Common myeloid progenitor, CD34-positive (primary cell): ENCODE results near the gene PHF12.
"Not testable (repeated sequence)": the region's sequence is repeated elsewhere in the genome, so short reads cannot be mapped to it uniquely, and the experiment has no call there.

Source experiments
- CTCF ChIA-PET: fragments of 350-600 bp; sonication (Branson Sonifier 250); formaldehyde crosslinking; loops from one replicate; lab custom pipeline; 2021; ENCODE audit warnings: antibody characterized with exemption; lab: Charles Lee
- POLR2A ChIA-PET: fragments of 350-600 bp; sonication (Branson Sonifier 250); formaldehyde crosslinking; loops from one replicate; lab custom pipeline; 2021; ENCODE audit warnings: antibody characterized with exemption; lab: Charles Lee
- DNase-seq, 3 donors: peaks; one replicate each; pipeline versions ENCODE4 v3.0.0 to v3.0.0-alpha.2; 2013
- H3K27ac ChIP-seq, 2 experiments: 1 replicate in 1 of 2; 2 replicates in 1 of 2; pipeline ENCODE4 v1.7.0; 2013; ENCODE audit warnings: inconsistent platforms in 2 of 2, low read length in 2 of 2, mild to moderate bottlenecking in 2 of 2, low read depth in 1 of 2, moderate library complexity in 1 of 2; ENCODE audit not compliant: severe bottlenecking in 2 of 2, insufficient read depth in 1 of 2, poor library complexity in 1 of 2
- H3K27me3 ChIP-seq, 5 experiments: replicated peaks in 2 of 5; 1 replicate in 3 of 5; 2 replicates in 2 of 5; pipeline versions ENCODE4 v1.6.1 to v1.7.0; 2013; ENCODE audit warnings: low read length in 4 of 5, mild to moderate bottlenecking in 2 of 5, moderate library complexity in 2 of 5, inconsistent platforms in 1 of 5; ENCODE audit not compliant: insufficient read depth in 5 of 5, control insufficient read depth in 4 of 5
- H3K36me3 ChIP-seq, 4 experiments: 1 replicate in 2 of 4; 2 replicates in 2 of 4; pipeline versions ENCODE4 v1.6.1 to v1.7.0; 2013; ENCODE audit warnings: low read length in 3 of 4, control low read depth in 1 of 4, mild to moderate bottlenecking in 1 of 4; ENCODE audit not compliant: control insufficient read depth in 4 of 4, insufficient read depth in 4 of 4
- H3K4me1 ChIP-seq, 4 experiments: 1 replicate in 3 of 4; 2 replicates in 1 of 4; pipeline versions ENCODE4 v1.6.1 to v1.7.1; 2013; ENCODE audit warnings: low read length in 3 of 4, mild to moderate bottlenecking in 3 of 4, control low read depth in 1 of 4, inconsistent platforms in 1 of 4, moderate library complexity in 1 of 4; ENCODE audit not compliant: control insufficient read depth in 4 of 4, insufficient read depth in 4 of 4; ENCODE audit errors: control extremely low read depth in 1 of 4
- H3K4me3 ChIP-seq, 7 experiments: 1 replicate in 4 of 7; 2 replicates in 3 of 7; pipeline versions ENCODE4 v1.5.1 to v1.7.0; 2013; ENCODE audit warnings: mild to moderate bottlenecking in 7 of 7, low read length in 6 of 7, moderate library complexity in 6 of 7, inconsistent platforms in 2 of 7, low read depth in 2 of 7, control low read depth in 1 of 7; ENCODE audit not compliant: insufficient read depth in 4 of 7, control insufficient read depth in 1 of 7; ENCODE audit errors: extremely low read depth in 1 of 7
- H3K9me3 ChIP-seq, 5 experiments: 1 replicate in 4 of 5; 2 replicates in 1 of 5; pipeline versions ENCODE4 v1.6.1 to v1.7.1; 2013; ENCODE audit warnings: low read length in 4 of 5, mild to moderate bottlenecking in 2 of 5, inconsistent platforms in 1 of 5, low read depth in 1 of 5, moderate library complexity in 1 of 5; ENCODE audit not compliant: control insufficient read depth in 4 of 5, insufficient read depth in 2 of 5; ENCODE audit errors: control extremely low read depth in 1 of 5
- WGBS: methylation state at CpG from one replicate; pipeline ENCODE4 v1.1.5; 2013; ENCODE audit not compliant: insufficient coverage; 5-methylcytosine and 5-hydroxymethylcytosine counted together

Gene PHF12

DNA sequence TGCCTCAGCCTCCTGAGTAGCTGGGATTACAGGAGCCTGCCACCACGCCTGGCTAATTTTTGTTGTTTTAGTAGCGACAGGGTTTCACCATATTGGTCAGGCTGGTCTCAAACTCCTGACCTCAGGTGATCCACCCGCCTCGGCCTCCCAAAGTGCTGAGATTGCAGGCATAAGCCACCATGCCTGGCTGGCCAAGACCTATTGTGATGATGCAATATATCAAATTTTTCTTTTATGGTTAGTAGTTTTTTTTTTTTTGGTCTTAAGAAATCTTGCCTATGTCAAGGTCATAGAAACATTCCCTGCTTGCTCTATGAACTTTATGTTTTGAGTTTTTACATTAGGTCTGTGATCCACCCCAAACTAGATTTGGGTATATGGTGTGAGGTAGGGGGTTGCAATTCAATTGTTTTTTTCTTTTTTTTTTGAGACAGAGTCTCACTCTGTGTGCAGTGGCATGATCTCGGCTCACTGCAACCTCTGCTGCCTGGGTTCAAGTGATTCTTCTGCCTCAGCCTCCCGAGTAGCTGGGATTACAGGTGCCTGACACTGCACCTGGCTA is 74.1 kb downstream of the PHF12 start:
- H3K27ac ChIP-seq, H3K27me3 ChIP-seq, H3K4me1 ChIP-seq, H3K9me3 ChIP-seq, DNase-seq, H3K4me3 ChIP-seq: not testable (repeated sequence)
- 100% methylated on average over 4 of the region's 6 CpGs for WGBS
- peaks cover 11 to 41% (median 34%) of the 10 kb centered on the region in 4 experiments for H3K36me3 ChIP-seq
- ChIA-PET POLR2A (interaction anchor here (0.6 kb wide), 1 partner anchor 174 kb away, joined by 4 read pairs; no protein-coding TSS in a partner anchor), CTCF (interaction anchor here (0.6 to 2.7 kb wide), 3 partner anchors 29 to 203 kb away, joined by 3 to 10 read pairs (median 4); no protein-coding TSS in a partner anchor)

- ChIA-PET CTCF (no interaction called here), POLR2A (no interaction called here)
- WGBS, result no CpG with 5 or more reads among the region's 1 CpG
- Histone ChIP-seq H3K9me3 (no peaks in the 10 kb centered on the region), H3K4me1 (peaks cover 1 to 6% (median 4%) of the 10 kb centered on the region in 4 experiments), H3K36me3 (peaks cover 6 to 29% (median 22%) of the 10 kb centered on the region in 4 experiments), H3K27me3 (no peaks in the 10 kb centered on the region), H3K4me3 (no peak overlapping the region), H3K27ac (no peak overlapping the region)
- DNase-seq, result no peak
These were observed 75.3 kb downstream of the PHF12 start for GRCh38 chr17:28875848-28876550.

DNA sequence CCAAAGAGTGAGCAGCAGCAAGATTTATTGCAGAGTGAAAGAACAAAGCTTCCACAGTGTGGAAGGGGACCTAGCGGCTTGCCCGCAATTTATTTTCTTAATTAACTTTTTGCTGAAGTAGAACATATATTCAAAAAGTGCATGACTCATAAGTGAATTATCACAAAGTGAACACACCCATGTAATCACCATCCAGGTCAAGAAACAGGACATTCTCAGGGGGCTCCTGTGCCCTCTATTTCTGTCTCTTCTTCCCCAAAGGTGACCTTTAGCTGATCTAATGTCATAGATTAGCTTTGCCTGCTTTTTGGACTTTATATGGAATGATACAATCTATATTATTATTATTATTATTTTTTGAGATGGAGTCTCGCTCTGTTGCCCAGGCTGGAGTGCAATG is 76.6 kb downstream of the PHF12 start:
- no peaks in the 10 kb centered on the region for H3K9me3 ChIP-seq
- no peak for DNase-seq
- no peak overlapping the region for H3K4me3 ChIP-seq
- no peaks in the 10 kb centered on the region for H3K27me3 ChIP-seq
- H3K36me3 ChIP-seq, result peaks cover 0 to 16% (median 12%) of the 10 kb centered on the region in 4 experiments
- peaks cover 2 to 8% (median 6%) of the 10 kb centered on the region in 4 experiments for H3K4me1 ChIP-seq
- POLR2A ChIA-PET, result no interaction called here
- CTCF ChIA-PET, result interaction anchor here (1.3 to 1.7 kb wide), 3 partner anchors 8 to 111 kb away, joined by 4 to 5 read pairs (median 4); no protein-coding TSS in a partner anchor
- no peak overlapping the region for H3K27ac ChIP-seq
- no CpG with 5 or more reads among the region's 3 CpGs for WGBS

DNA sequence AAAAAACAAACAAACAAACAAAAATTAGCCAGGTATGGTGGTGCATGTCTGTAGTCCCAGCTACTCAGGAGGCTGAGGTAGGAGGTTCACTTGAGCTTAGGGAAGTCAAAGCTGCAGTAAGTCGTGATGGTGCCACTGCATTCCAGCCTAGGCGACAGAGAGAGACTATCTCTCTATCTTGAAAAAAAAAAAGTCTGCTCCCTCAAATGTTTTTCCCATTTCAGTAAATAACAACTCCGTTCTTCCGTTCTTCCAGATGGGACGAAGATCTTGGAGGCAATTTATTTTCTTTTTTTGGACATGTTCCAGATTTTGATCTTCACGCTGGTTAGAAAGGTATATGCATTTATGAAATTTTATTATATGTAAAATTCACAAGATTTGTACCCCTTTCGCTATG is 77.5 kb downstream of the PHF12 start:
- peaks cover 2 to 8% (median 6%) of the 10 kb centered on the region in 4 experiments for H3K4me1 ChIP-seq
- POLR2A ChIA-PET, result no interaction called here
- DNase-seq, result no peak
- CTCF ChIA-PET, result interaction anchor here (1.3 to 1.7 kb wide), 3 partner anchors 9 to 110 kb away, joined by 4 to 5 read pairs (median 4); no protein-coding TSS in a partner anchor
- H3K27me3 ChIP-seq, result no peaks in the 10 kb centered on the region
- no peak overlapping the region for H3K4me3 ChIP-seq
- H3K36me3 ChIP-seq, result peaks cover 0 to 7% (median 3%) of the 10 kb centered on the region in 4 experiments
- 100% methylated on average over 2 of the region's 7 CpGs for WGBS
- no peak overlapping the region for H3K27ac ChIP-seq
- H3K9me3 ChIP-seq, result no peaks in the 10 kb centered on the region

- Histone ChIP-seq H3K9me3 (no peaks in the 10 kb centered on the region), H3K27me3 (no peaks in the 10 kb centered on the region), H3K4me3 (peak overlapping the region in 1 of 7 experiments; percentile 4), H3K36me3 (no peaks in the 10 kb centered on the region), H3K27ac (peak overlapping the region in 1 of 2 experiments; percentile 53), H3K4me1 (peaks cover 2 to 10% (median 7%) of the 10 kb centered on the region in 4 experiments)
- DNase-seq, result peak in 2 of 3 donors; percentile 35 to 39
- 51% methylated on average over 6 of the region's 6 CpGs for WGBS
- CTCF ChIA-PET, result interaction anchor here (1.0 to 2.6 kb wide), 13 partner anchors 8 to 110 kb away, joined by 3 to 12 read pairs (median 4); partner anchors contain the start of gene FLOT2
- POLR2A ChIA-PET, result interaction anchor here (0.7 kb wide), 1 partner anchor 68 kb away, joined by 5 read pairs; no protein-coding TSS in a partner anchor
These were observed 80.2 kb downstream of the PHF12 start for GRCh38 chr17:28871056-28871579.

GRCh38 chr17:28867276-28867675 is 84.0 kb downstream of the PHF12 start:
- ChIA-PET POLR2A (interaction anchor here (0.6 kb wide), 1 partner anchor 138 kb away, joined by 3 read pairs; no protein-coding TSS in a partner anchor), CTCF (interaction anchor here (1.0 to 1.3 kb wide), 2 partner anchors 12 to 25 kb away, joined by 3 to 5 read pairs; partner anchors contain the start of gene FAM222B)
- WGBS, result 90% methylated on average over 2 of the region's 7 CpGs
- Histone ChIP-seq H3K27me3 (no peaks in the 10 kb centered on the region), H3K36me3 (peaks cover 0 to 3% (median 0%) of the 10 kb centered on the region in 4 experiments), H3K9me3 (no peaks in the 10 kb centered on the region), H3K4me1 (peaks cover 4 to 21% (median 15%) of the 10 kb centered on the region in 4 experiments), H3K27ac (no peak overlapping the region), H3K4me3 (no peak overlapping the region)
- DNase-seq, result no peak
